Fibroblast of lung (primary cell): ENCODE results near the gene VDAC2. TPM values are rescaled to one million over a fixed set of nuclear protein-coding genes. Genes with fewer than 3 reads are reported as not detected.
"Not testable (repeated sequence)": the region's sequence is repeated elsewhere in the genome, so short reads cannot be mapped to it uniquely, and the experiment has no call there.

ENCODE experiments used
- DNase-seq, 2 donors: peaks; one replicate each; pipeline versions ENCODE4 v3.0.0 to v3.0.0-alpha.2; 2010; ENCODE audit warnings: low read depth in 2 of 2
- H2AFZ ChIP-seq: 2 replicates; pipeline ENCODE4 v1.5.1; 2012; ENCODE audit warnings: low read length, control low read depth, inconsistent platforms
- H3K27ac ChIP-seq: 2 replicates; pipeline ENCODE4 v1.5.1; 2011; ENCODE audit warnings: low read length, control low read depth; ENCODE audit not compliant: insufficient read depth
- H3K27me3 ChIP-seq: 2 replicates; pipeline ENCODE4 v1.5.1; 2011; ENCODE audit warnings: mild to moderate bottlenecking, low read length; ENCODE audit not compliant: control insufficient read depth, insufficient read depth
- H3K36me3 ChIP-seq: 2 replicates; pipeline ENCODE4 v1.5.1; 2011; ENCODE audit warnings: low read length; ENCODE audit not compliant: control insufficient read depth, insufficient read depth
- H3K4me1 ChIP-seq: 2 replicates; pipeline ENCODE4 v1.5.1; 2011; ENCODE audit warnings: low read length; ENCODE audit not compliant: control insufficient read depth, insufficient read depth; ENCODE audit errors: extremely low read depth
- H3K4me2 ChIP-seq: 2 replicates; pipeline ENCODE4 v1.5.1; 2011; ENCODE audit warnings: low read length, control low read depth; ENCODE audit not compliant: insufficient read depth; ENCODE audit errors: extremely low read depth
- H3K4me3 ChIP-seq, 4 experiments: fragments of 200-600 bp in 1 of 4; sonication (generic) in 1 of 4; replicated peaks in 1 of 4; 2 replicates each; pipeline ENCODE4 v1.5.1; 2011 to 2016; ENCODE audit warnings: low read length in 4 of 4, low read depth in 3 of 4, mild to moderate bottlenecking in 3 of 4, control low read depth in 2 of 4, inconsistent platforms in 1 of 4, mixed read lengths in 1 of 4; ENCODE audit not compliant: insufficient read depth in 1 of 4; ENCODE audit errors: control extremely low read depth in 1 of 4
- H3K79me2 ChIP-seq: 2 replicates; pipeline ENCODE4 v1.5.1; 2012; ENCODE audit warnings: mild to moderate bottlenecking, low read length, inconsistent platforms; ENCODE audit not compliant: control insufficient read depth, insufficient read depth
- H3K9ac ChIP-seq: 2 replicates; pipeline ENCODE4 v1.5.1; 2011; ENCODE audit warnings: mild to moderate bottlenecking, low read length, control low read depth; ENCODE audit not compliant: insufficient read depth
- H3K9me3 ChIP-seq: 2 replicates; pipeline ENCODE4 v1.5.1; 2012; ENCODE audit warnings: low read depth, low read length; ENCODE audit not compliant: control insufficient read depth, insufficient read depth
- H4K20me1 ChIP-seq: 2 replicates; pipeline ENCODE4 v1.5.1; 2011; ENCODE audit warnings: low read length; ENCODE audit not compliant: control insufficient read depth, insufficient read depth; ENCODE audit errors: extremely low read depth
- EZH2 ChIP-seq: IDR thresholded peaks from 2 replicates; pipeline ENCODE4 v1.5.1; 2012; ENCODE audit warnings: low read length, control low read depth, mild to moderate bottlenecking; ENCODE audit errors: missing control alignments
- polyA plus RNA-seq, 2 donors: library from polyadenylated mRNA; depleted of rRNA in 1 of 2; stranded (reverse) in 1 of 2; unstranded in 1 of 2; fragments of >200 nt; gene quantifications; 2 replicates each; pipeline ENCODE4 v1.2.1, GENCODE V29; 2011 to 2012; ENCODE audit warnings: missing spikeins in 1 of 2
- total RNA-seq: library from RNA; depleted of rRNA; stranded (reverse); fragments of >200 nt; gene quantifications from 2 replicates; pipeline ENCODE4 v1.2.1, GENCODE V29; 2014
- TF ChIP-seq, protein P1 (sequence below), 2 donors: IDR thresholded peaks in 1 of 2; conservative IDR thresholded peaks in 1 of 2; 1 replicate in 1 of 2; 2 replicates in 1 of 2; pipeline ENCODE4 v1.5.1; 2011 to 2012; ENCODE audit warnings: low read length in 2 of 2, control low read depth in 1 of 2, inconsistent platforms in 1 of 2, low read depth in 1 of 2, mild to moderate bottlenecking in 1 of 2

Gene VDAC2
- total and polyA plus RNA-seq, 2 donors (not counting 1 experiment from before 2014, with no cell fraction given) = 151 to 208 TPM

DNA sequence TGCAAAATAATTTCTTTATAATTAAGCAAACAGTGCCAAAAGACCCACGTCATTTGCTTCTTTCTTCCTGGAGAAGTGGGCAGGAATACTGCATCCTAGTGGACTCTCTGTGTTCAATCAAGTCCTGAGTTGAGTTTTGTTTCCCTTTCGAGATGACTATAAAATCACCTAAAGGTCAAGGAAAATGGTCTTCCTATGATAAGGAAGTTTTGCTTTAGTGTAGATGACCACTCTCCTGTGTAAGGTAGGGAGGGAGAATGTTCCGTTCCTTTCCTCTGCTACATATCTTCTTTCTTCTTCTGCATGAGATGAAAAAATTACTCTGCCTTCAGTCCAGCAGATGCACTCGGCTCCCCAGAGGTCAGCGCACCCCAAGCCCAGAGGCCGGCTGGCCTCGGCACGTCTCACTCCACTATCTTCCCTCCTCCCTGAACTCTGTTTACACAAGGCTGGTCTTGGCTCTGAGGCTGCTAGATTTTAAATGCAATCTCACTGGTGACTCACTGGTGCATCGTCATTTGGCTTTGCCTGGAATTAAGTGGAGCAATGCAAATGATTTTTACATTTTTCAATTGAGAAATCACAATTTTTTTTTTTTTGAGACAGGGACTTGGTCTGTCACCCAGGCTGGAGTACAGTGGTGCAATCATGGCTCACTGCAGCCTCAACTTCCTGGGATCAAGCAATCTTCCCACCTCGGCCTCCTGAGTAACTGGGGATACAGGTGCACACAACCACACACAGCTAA lies 18.6 kb upstream of the VDAC2 start:
- Histone ChIP-seq H3K36me3 (no peaks in the 10 kb centered on the region), H3K4me3 (peak overlapping the region in 2 of 4 experiments; percentile 11 to 23), H3K9me3 (no peaks in the 10 kb centered on the region), H3K9ac (peak overlapping the region; percentile 5), H3K4me1 (peaks cover 8% of the 10 kb centered on the region), H4K20me1 (no peaks in the 10 kb centered on the region), H3K79me2 (no peaks in the 10 kb centered on the region), H3K27me3 (no peaks in the 10 kb centered on the region), H3K27ac (peak overlapping the region; percentile 63), H2AFZ (no peak overlapping the region), H3K4me2 (peak overlapping the region; percentile 53)
- DNase-seq = peak; percentile 91 to 98
- TF ChIP-seq, protein P1, sequence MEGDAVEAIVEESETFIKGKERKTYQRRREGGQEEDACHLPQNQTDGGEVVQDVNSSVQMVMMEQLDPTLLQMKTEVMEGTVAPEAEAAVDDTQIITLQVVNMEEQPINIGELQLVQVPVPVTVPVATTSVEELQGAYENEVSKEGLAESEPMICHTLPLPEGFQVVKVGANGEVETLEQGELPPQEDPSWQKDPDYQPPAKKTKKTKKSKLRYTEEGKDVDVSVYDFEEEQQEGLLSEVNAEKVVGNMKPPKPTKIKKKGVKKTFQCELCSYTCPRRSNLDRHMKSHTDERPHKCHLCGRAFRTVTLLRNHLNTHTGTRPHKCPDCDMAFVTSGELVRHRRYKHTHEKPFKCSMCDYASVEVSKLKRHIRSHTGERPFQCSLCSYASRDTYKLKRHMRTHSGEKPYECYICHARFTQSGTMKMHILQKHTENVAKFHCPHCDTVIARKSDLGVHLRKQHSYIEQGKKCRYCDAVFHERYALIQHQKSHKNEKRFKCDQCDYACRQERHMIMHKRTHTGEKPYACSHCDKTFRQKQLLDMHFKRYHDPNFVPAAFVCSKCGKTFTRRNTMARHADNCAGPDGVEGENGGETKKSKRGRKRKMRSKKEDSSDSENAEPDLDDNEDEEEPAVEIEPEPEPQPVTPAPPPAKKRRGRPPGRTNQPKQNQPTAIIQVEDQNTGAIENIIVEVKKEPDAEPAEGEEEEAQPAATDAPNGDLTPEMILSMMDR (conservative IDR thresholded peaks at IDR 0.05 in 1 of 2, IDR thresholded peaks at IDR 0.05 in 1 of 2; ENCODE audit: low read depth in 1 of 2, low read length in 2 of 2) = peak; percentile 30 to 31
- TF ChIP-seq EZH2 = no peak

DNA sequence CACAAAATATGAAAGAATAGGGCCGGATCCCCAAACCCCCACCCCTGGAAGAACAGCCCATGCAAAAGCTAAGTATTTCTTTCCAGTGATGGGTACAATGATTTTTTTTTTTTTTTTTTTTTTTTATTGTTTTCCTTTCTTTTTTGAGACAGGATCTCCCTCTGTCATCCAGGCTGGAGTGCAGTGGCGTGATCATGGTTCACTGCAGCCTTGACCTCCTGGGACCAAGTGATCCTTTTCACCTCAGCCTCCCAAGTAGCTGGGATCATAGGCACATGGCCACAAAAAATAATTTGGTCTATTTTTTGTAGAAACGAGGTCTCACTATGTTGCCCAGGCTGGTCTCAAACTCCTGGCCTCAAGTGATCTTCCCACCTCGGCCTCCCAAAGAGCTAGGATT lies 16.0 kb upstream of the VDAC2 start:
- not testable (repeated sequence) for H3K36me3 ChIP-seq, DNase-seq, H4K20me1 ChIP-seq, H3K4me1 ChIP-seq, H3K4me2 ChIP-seq, H3K27me3 ChIP-seq, H3K27ac ChIP-seq, H3K4me3 ChIP-seq, H3K9ac ChIP-seq, H3K79me2 ChIP-seq, H3K9me3 ChIP-seq, H2AFZ ChIP-seq

DNA sequence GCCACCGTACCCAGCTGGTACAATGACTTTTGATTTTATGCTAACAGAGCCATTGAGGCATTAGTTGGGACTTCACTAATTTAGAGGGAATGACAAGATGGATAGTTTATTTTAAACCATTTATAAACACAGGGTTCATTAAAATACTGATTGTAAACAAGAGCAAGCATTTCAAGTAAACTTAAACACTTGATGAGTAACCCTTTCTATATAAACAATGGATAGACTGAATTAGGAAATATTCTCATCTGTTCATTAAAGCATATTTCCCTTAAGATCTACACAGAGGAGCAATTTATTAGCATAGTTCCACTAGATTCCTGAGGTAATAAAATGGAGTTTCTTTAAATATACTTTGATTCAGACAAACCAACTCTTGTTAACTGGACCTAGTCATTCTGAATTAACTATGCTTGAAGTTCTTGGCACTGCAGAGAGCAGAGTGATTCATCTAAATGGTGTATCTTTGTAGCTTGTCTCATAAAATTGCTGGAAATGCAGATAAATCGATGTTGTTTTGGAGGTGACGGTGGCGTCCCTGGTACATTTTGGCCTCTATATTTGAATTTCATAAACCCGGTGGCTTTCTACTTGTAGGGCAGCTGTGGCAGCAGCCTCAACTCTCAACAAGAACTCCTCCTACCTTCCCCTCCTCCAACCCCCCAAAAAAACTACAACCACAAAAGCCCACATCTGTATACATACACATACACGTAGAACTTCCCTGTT lies 15.4 kb upstream of the VDAC2 start:
- peak overlapping the region; percentile 8 for H3K27ac ChIP-seq

More for the DNA sequence above, 15.4 kb upstream of the VDAC2 start:
- no peak overlapping the region for H3K4me3 ChIP-seq
- no peaks in the 10 kb centered on the region for H3K9me3 ChIP-seq
- H3K4me1 ChIP-seq = peaks cover 4% of the 10 kb centered on the region
- TF ChIP-seq, protein P1 (conservative IDR thresholded peaks at IDR 0.05 in 1 of 2, IDR thresholded peaks at IDR 0.05 in 1 of 2; ENCODE audit: low read depth in 1 of 2, low read length in 2 of 2) = no peak
- no peak for TF ChIP-seq EZH2
- no peak overlapping the region for H2AFZ ChIP-seq
- H3K36me3 ChIP-seq = no peaks in the 10 kb centered on the region
- H3K79me2 ChIP-seq = no peaks in the 10 kb centered on the region
- no peak overlapping the region for H3K4me2 ChIP-seq
- no peaks in the 10 kb centered on the region for H4K20me1 ChIP-seq
- no peaks in the 10 kb centered on the region for H3K27me3 ChIP-seq
- peak; percentile 90 to 91 for DNase-seq
- no peak overlapping the region for H3K9ac ChIP-seq
